ENCODE data around the gene AK1.

AK1 gene, protein sequence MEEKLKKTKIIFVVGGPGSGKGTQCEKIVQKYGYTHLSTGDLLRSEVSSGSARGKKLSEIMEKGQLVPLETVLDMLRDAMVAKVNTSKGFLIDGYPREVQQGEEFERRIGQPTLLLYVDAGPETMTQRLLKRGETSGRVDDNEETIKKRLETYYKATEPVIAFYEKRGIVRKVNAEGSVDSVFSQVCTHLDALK

DNA sequence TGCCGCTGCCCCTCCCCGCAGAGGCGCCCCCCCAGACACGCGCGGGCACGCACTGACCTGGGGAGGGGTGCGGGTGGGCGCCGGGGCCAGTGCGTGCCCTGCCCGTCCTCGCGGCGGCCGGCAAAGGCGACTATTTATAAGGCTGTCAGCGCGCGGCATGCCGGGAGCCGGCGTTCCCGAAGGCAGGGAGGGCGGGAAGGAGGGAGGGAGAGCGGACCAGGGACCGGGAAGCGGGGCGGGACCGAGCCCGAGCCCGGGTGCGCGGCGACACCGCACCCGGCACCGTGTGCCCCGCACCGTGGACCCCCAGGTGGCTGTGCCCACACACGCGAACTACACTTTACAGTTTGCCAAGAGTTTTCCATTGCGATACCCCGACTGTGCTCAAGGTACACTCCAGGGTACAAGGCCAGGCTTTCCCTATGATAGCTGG lies at the start of gene AK1:
Gene AK1, minus strand, starts transcription at position 110 of the 433 bp plus-strand sequence. CDS start 3,058 bp downstream, outside the sequence.
- no peak for DNase-seq

DNA sequence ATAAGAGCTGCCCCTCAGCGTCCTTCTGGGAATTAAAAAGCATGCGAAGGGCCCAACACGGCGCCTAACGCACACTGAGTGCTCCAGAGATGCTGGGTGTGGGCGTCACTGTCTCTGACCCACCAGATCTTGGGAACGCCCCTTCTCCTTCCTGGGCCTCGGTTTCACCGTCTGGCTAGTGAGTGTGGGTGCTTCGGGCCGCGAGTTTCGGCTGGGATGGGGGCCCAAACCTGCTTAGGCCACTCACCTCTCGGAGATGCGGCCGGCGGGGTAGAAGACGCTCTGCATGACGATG lies 49.4 kb upstream of the AK1 start:
- no peak for DNase-seq

DNA sequence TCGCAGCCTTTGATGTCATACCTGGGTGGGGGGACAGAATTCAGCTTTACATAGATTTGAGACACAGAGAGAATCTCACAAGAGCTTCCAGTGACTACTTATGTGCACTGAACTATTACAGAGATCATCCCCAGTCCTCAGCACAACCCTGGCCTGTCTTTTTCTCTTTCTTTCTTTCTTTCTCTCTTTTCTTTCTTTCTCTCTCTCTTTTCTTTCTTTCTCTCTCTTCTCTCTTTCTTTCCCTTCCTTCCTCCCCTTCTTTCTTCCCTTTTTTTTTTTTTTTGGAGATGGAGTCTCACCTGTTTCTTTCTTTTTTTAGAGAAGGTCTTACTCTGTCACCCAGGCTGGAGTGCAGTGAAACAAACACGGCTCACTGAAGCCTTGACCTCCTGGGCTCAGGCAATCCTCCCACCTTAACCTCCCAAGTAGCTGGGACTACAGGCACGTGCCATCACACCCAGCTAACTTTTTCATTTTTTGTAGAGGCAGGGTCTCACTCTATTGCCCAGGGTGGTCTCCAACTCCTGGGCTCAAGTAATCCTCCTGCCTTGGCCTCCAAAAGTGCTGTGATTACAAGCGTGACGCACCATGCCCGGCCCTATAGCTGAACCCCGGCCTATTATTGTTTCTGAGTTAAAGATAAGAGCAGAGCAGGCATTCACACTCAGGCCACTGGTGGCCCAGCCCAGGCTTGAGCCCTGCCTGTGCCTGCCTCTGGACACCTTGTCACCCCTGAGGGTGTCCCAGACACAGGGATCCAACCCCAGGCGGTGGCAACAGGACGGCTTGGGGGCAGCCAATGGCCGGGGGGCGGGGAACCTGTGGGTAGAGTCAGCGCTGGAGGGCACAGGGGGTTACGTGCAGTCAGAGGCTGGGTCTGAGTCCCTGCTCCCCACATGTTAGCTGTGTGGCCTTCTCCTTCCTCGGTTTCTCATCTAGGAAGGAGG lies 48.8 kb upstream of the AK1 start:
- DNase-seq, result no peak

DNA sequence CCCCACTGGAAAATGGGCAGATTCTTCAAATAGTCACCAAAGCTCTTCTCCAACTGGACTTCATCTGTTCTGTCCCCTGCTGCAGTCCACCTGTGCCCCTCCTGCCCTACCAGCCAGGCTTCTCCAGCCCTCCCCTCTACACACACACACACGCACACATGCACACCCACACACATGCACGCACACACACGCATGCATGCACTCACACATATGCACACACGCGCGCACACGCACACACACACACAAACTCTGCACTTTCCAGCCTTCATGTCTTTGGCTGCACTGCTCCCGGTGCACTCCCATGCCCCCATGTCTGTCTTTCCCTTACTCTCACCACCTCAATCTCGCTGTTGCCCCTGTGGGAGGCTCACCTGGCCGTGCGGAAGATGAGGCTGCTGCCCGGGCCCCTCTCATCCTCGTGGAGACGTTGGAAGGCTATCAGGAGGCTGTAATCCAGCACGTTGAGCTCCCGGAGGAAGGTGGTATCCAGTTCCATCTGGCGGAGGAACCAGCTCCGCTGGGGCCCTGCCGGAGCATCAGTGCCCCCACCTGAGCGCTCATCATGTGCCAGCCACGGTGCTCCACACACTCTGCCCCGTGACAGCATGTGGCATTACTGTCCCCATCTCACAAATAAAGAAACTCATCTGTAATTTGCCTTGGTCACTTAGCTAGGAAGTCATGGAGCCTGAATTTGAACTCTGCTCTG lies 47.4 kb upstream of the AK1 start:
- no peak for DNase-seq

DNA sequence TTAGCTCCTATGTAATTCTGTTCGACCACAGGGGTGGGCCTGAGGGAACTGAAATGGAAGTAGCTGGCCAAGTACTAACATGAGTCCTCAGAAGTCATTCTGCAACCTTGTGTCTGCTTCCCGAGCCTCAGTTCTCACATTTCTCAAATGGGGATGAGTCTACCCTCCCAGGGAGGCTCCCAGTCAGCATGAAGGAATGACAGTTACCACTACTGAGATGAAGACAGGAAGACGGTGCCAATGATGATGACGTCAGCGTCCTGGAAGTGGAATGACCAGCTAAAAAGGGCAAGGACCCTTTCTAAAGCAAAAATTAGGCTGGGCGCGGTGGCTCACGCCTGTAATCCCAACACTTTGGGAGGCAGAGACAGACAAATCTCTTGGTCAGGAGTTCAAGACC lies 46.3 kb upstream of the AK1 start:
- no peak for DNase-seq

DNA sequence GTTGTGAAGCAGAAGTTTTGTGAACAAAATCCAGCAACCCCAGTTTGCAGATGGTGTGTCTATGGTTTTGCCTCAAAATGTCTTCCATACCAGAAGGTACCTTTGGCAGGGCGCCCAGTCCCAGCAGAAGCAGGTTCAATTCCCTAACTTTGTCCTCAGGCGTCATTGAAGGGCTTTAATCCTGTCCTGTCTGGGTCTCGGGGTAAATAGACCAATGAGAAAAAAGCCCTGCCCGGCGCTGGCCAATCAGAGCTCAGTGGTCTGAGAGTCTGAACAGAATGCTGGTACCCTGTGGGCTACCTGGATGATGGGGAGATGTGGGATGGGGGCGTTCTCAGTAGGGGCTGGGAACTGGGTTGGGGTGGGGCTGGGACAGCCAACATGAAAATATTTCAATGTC lies 45.6 kb upstream of the AK1 start:
- DNase-seq, result no peak

DNA sequence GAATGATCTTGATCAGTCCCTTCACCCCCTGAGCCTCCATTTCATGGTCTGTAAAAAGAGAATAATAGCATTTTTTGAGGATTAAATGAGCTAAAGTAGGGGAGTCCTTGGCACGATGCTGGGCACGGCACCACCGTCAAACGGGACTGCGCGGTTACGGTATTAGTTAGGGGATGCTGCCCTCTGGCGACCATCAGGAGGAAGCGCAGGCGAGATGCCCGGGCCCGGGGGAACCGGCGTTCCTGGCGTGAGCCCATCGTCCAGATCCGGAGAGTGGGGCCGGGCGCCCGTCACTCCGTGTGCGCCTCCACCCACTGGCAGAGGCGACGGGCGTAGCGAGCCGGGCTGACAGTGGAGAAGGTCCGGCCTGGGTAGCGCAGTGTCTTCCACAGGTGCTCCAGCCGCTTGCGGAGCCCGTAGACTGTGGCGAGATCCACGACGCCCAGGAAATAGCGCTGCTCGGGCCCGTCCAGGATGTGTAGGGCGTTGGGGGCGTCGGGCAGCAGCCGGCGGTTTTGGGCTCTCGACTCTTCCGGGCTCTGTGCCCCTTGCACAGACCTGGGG lies 44.2 kb upstream of the AK1 start:
- DNase-seq, result peak; percentile 81

DNA sequence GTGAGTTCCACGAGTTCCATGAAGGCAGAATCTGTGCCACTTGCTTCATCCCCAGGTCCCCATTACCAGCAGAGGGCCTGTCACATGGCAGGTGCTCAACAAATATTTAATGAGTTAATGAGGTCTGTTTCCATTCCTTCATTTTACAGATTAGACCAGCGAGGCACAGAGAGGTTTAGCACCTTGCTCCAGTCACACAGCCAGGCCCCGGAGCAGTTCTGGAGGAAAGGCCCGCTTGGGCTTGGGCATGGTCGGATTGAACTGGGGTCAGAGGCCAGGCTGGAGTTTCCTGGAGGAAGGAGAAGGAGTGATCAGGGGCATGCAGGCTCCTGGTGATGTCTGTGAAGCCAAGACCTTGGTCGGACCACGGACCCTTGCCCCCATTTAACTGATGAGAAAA lies 43.3 kb upstream of the AK1 start:
- DNase-seq, result no peak

DNA sequence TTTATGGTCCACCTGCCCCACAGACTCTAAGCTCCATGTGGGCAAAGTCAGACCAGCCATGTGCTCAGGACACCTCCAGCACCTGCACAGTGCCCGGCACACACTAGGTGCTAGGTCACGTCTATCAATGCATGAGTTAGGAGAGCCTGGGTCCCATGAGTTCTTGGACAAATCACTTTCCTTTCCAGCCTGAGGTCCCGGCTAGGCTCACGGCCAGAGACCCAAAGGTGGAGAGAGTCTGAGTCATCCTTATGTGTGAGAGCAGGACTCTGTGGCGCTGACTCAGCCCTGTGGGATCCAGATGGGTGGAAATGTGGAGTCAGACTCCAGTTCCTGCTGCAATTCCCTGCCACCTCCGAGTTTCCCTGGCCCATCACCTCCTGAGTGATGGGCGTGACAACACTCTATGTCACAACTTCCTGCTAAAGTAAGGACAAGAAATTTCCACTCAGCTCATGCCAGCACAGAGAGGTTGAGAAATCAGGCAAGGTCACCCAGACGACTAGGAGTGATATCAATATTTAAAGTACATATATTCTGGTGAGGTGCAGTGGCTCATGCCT lies 41.9 kb upstream of the AK1 start:
- no peak for DNase-seq

DNA sequence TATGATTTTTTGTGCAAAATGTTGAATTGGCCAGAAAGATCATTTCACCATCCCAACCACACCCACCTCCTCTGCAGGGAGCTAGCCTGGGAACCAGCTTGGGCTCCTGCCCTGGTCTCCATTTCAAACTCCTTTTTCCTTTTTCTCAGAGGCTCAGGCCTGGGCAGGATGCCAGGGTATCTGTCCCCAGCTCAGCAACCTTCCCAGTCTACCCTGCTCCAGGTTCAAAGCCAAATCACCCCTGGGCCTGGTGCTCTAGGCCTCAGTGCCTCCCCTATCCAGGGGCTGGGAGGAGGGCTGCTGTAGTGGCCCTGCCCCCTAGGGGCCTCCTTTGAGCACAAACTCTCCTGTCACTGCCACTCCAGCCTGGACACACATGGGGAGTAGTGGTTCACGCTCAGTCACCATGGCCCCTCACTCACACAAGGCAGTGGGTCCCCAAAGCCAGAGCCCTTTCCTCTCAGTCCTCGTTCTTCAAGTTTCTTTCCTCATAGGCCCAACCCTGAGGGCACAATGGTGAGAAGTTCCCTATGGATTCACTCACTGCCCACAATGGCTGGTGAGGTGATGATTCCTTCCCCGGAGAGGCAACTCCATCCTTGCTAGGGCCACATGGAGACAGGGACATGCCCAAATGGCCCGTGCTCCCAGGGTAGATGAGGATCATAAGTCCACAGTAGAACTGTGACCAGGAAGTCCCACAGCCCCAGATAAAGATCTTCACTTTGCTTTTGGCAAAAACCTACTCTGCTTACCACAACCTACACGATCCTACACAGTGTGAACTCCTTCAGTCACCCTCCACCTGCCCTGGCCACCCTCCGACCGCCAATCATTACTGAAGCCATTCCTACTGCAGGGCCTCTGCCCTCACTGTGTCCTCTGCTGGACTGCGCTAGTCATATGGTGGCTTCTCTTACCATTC lies 41.0 kb upstream of the AK1 start:
- no peak for DNase-seq

DNA sequence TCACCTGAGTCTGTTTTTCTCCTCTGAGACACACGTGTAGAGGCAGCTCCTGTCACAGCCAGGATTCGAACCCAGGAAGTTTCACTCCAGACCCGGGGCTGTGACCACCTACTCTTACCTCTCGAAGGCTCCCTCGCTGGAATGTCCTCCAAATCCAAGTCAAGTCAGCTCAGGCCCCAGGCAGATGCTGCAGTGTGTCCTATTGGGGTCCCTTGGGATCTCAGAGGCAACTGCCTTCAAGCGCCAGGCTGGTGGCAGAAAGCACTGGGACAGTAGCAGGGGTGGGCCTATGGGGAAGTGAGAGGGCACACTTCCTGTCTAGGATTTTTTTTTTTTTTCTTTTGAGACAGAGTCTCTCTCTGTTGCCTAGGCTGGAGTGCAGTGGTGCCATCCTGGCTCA lies 40.1 kb upstream of the AK1 start:
- DNase-seq, result no peak

DNA sequence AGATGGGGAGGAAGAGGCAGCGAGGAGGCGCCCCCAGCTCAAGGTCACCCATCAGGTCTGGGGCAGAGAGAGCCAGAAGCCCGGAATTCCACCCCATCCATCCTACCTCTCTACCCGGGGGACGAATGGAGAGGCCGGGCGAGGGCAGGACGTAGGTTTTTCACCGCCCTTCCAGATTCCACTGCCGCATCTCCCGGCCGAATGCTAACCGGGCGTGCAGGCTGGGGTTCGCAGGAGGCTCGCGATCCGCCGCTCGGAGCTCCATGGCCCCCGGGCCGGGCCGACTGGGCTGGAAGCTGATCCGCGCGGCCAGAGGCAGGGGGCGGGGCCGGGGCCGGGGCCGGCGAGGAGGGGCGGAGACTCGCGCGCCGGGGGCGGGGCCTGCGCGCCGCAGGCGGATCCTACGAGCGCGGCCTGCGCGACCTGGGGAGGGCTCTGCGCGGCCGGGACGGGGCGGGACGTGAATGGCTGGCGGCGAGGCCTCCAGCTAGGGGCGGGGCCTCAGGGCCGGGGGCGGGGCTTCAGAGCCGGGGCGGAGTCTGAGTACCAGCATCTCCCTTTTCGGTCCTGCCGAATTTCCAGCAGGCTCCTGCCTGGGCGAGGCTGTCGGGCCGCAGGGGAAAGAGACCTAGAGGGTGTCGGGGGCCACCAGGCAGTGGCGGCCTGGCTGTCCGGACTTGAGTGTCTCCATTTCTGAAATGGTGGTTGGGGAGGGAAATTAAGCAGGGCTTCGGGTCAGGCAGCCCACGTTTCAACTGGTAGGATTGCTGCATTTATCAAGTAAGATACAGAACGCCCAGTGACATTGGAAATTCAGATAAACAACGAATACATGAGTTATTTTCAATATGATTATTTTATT lies 39.5 kb upstream of the AK1 start, which contains the start of gene ST6GALNAC4:
Gene ST6GALNAC4, minus strand, starts transcription at position 322 of the 862 bp plus-strand sequence. CDS start 622 bp downstream, outside the sequence.
- DNase-seq, result peak; percentile 95

DNA sequence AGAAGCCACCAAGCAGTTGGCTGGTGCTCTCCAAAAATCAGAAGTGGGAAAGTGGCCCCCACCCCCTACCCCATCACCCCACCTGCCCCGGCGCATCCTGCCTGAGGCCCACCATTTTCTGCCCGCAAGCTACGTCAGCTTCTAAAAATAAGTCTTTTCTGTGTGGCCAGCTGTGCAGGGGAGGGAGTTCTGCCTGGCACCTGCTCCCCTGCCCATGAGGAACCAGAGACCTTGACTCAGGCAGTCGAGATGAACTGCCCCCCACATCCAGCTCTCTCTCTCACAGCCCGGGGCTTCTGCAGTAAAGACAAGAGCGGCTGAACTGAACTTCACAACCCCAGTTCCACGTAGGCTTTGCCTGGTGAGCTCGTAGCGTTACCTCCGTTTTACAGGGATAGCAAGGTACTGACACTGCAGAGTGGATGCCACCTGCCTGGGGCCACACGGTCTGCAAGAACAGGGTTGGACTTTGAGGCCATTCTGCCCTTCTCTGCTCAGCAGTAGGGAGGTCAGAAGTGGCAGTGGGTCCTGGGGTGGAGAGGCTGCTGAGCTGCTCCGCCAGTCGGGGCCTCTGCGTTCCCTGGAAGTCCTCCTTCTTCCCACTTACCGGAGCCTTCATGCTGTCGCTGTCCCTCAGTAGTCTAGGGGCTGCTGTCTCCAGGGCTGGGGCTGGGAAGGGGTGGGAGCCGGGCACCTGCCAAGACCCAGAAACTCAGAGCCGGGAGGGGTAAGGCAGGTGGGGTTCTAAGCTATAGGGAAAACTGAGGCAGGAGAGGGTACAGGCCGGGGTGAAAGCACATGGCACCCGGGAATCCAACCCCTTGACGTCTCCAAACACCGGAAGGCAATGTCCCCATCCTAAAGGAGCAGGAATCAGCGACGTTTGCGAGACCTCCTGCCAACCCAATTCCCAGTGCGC lies 38.6 kb upstream of the AK1 start:
- DNase-seq, result peak; percentile 66

DNA sequence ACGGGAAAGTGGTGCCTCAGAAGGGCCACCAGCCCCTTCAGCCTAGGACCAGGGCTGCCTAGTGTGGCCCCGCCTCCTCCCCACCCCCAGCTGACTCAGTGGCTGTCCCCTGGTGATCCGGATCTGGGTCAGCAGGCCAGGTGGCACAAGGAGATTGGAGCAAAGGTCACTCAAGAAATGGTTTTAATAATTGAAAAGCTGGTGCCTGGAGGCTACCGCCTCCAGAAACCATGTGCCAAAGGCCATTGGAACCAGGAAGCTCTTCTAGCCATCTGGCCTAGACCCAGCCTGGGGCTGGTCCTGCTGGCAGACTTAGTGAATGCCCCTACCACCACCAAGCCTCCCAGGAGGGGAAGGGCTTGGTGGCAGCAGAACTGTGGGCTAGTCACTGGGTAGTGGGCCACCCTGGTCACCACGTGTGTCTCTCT lies 37.9 kb upstream of the AK1 start:
- no peak for DNase-seq

DNA sequence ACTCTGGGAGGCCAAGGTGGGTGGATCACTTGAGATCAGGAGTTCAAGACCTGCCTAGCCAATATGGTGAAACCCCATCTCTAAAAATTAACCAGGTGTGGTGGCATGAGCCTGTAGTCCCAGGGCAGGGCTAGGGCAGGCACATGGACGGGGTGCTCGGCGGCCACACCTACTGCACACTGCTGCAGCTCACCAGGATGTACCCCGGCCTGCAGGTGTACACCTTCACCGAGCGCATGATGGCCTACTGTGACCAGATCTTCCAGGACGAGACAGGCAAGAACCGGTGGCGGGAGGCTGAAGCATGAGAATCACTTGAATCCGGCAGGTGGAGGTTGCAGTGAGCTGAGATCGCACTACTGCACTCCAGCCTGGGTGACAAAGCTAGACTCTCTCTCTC lies 36.2 kb upstream of the AK1 start:
- DNase-seq, result no peak

DNA sequence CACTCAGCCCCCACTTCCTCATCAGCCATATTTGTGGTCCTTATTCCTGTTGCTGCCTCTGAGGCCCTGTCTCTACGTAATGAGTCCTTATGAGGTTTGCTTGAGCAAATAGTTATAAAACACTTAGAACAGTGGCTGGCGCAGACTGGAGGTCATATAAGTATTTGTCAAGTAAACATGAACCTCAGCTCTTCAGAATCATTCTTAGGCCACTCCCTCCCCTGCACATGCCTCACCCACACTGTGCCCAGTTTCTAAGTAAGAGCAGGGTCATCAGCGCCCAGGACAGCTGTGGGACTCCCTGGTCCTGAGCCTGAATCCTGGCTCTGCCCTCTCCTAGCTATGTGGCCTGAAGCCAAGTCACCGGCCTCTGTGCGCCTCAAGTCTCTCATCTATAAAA lies 35.4 kb upstream of the AK1 start:
- no peak for DNase-seq

DNA sequence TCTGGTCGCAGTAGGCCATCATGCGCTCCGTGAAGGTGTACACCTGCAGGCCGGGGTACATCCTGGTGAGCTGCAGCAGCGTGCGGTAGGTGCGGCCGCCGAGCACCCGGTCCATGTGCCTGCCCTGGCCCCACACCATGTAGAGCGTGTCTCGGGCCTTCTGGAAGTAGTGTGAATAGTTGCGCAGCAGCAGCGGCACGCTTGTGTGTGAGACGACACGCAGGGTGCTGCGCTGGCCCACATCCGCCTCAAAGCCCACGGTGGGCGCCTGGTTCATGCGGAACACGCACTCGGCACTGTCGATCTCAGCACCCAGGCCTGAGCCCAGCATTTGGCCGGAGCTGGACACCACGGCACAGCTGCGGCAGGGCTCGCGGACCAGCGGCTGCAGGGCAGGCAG lies 34.8 kb upstream of the AK1 start:
- DNase-seq, result no peak

DNA sequence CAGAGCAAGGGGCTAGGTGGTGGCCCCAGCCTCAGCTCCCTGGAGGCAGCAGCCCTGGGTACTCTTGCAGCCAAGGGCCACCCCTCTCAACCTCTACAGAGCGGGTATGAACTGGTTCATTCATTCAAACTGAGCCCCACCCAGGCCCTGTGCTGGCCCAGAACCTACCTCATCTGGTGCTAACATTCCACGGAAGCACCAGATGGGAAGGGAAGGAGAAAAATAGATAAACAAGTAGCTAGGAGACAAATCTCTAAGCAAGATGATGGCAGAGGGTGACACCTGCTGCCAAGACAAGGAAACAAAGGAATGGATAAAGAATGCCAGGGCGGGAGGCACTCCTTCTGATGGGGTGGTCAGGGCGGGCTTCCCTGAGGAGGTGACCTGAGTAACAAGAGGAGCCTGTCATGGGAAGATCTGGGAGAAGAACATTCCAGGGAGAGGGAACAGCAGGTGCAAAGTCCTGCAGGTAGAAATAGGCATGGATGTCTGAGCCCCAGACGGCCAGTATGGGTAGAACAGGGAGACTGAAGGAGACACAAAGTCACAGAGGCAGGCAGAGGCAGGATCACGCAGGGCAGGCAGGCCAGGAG lies 33.2 kb upstream of the AK1 start:
- peak; percentile 36 for DNase-seq

DNA sequence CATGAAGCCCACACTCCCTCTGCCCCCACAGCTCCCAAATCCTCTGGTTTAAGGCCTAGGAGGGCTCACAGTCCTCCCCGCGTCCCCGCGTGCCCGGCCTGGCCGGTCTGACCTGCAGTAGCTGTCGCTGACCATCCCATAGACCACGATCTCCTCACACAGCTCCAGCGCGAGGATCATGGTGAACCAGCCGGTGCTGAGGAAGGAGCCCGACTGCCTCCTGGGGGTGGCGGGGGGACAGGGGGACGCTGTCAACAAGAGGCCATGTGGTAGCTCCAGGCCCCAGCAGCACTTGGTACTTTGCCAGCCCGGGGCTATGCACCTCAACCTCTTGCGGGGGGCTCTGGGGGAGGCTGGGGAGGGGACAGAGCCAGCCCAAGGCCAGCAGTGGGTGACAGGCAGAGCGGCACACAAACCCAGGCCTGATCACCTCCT lies 32.4 kb upstream of the AK1 start:
- DNase-seq, result no peak

DNA sequence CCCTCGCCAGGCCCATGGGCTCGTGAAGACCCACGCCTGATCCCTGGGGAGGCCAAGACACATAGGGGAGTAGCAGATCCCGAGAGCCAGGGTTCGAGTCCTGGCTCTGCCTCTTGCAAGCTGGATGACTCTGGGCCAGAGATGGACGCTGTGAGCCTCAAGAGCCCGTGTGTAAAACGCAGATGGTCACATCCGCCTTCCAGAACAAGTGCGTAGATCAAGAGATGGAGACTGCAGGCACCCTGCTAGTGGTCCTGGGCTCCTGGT lies 31.1 kb upstream of the AK1 start:
- no peak for DNase-seq
